Hypothalamus (tissue), 51 donors: Measurements from ENCODE around the gene TTLL12.

ENCODE experiments used
- DNase-seq, 51 donors: peaks; one replicate each; lab custom pipeline; 2025; lab: John Stamatoyannopoulos, UW

TTLL12 gene

DNA sequence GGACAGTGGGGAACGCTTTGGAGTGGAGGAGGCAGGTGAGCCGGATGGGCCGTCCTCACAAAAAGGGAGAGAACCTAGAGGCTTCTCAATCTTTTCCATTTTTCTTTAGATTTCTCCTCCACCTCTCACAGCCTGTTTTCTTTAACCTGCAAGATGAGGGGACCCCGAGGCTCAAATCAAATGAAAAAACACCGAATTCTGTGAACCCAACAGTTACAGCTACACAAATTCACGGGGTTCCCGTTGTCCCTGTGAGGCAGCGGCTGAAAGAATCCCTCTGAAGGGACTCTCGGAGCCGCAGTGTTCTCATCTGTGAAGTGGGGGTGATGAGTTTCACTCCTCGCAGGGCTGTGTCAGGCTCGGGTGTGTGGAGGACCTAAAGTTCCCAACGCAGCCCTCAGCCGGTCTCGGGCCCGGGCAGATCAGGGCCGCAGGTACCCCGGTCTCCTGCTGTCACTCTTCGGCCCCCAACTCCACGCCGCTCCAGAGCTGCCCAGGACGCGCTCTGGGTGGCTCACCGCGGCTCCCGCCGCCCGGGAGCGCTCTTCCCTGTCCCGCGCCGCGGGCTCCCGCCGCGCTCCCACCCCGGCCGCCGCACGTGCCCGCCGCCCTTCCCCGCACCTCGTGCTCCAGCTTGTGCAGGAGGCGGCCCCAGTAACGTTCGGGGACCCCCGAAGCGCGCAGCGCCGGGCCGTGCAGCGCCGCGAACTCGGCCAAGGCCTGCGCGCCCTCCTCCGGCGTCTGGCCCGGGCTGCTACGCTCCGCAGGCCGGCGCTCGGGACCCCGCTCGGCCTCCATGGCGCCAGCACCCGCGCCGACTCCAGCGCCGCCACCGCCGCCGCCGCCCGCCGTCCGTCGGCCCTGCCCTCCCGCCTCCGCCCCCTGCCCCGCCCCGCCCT is at the start of gene TTLL12:
TSS of gene TTLL12 (minus strand) at position 863 of the 899 bp plus-strand sequence. CDS start at position 798, 65 bp downstream.
- peak in 35 of 51 donors; percentile 5 to 68 (median 49) for DNase-seq

GRCh38 chr22:43235445-43236409 is 48.8 kb upstream of the TTLL12 start:
- DNase-seq = no peak

DNA sequence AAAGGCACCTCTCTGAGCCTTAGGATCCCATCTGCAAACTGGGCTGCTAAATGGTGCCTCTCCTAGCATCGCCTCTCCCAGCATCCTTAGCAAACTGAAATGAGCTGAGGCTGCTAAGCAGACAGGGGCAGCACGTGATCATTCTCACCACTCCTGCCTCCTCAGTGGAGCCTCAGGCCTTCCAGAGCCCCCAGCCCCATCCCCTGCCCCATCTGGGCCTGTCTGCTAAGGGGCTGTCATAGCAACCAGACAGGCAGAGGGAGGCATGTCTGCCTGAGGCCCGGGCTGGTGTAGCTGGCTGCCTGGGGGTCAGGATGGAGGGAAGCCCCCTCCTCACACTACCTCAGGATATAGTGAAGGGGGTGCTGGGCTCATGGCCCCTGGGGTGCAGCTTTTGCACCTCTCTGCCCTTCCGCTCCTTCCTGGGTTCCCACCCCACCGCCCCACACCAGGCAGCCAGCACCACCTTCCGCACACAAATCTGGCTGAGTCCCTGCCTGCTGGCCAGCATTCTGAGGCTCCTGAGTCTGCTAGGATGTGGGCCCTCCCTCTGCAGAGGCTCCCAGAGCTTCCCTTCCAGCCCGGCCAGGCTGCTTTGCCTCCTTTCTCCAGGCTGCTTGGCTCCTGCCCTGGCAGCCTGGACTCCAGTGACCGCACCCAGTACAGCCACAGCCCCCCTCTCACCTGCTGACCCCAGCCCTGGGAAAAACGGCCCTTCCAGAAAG is 47.5 kb upstream of the TTLL12 start:
- no peak for DNase-seq

GRCh38 chr22:43233529-43233928 is 46.6 kb upstream of the TTLL12 start:
- DNase-seq = no peak

GRCh38 chr22:43232445-43232844 is 45.5 kb upstream of the TTLL12 start:
- no peak for DNase-seq

DNA sequence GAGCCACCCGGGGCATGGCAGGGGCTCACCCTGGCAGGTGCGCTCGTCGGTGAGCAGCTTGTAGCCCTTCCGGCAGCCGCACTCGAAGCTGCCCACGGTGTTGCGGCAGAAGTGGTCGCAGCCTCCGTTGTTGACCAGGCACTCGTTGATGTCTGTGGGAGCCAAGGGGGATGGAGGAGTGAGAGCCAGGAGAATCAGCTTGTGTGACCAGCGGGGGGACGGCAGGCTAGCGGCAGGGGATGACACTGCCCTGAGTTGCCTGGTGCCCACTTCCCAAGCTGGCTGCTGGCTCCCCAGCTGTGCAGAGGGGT is 44.7 kb upstream of the TTLL12 start:
- DNase-seq = no peak

GRCh38 chr22:43230971-43231723 is 44.2 kb upstream of the TTLL12 start:
- DNase-seq = peak in 23 of 51 donors; percentile 2 to 50 (median 15)

- no peak for DNase-seq
Measured at GRCh38 chr22:43230571-43230970, 43.6 kb upstream of the TTLL12 start.

GRCh38 chr22:43228863-43229262 is 41.9 kb upstream of the TTLL12 start:
- no peak for DNase-seq

GRCh38 chr22:43228330-43228729 is 41.4 kb upstream of the TTLL12 start:
- peak in 2 of 51 donors; percentile 3 to 10 for DNase-seq

GRCh38 chr22:43227239-43227630 is 40.3 kb upstream of the TTLL12 start:
- no peak for DNase-seq

DNA sequence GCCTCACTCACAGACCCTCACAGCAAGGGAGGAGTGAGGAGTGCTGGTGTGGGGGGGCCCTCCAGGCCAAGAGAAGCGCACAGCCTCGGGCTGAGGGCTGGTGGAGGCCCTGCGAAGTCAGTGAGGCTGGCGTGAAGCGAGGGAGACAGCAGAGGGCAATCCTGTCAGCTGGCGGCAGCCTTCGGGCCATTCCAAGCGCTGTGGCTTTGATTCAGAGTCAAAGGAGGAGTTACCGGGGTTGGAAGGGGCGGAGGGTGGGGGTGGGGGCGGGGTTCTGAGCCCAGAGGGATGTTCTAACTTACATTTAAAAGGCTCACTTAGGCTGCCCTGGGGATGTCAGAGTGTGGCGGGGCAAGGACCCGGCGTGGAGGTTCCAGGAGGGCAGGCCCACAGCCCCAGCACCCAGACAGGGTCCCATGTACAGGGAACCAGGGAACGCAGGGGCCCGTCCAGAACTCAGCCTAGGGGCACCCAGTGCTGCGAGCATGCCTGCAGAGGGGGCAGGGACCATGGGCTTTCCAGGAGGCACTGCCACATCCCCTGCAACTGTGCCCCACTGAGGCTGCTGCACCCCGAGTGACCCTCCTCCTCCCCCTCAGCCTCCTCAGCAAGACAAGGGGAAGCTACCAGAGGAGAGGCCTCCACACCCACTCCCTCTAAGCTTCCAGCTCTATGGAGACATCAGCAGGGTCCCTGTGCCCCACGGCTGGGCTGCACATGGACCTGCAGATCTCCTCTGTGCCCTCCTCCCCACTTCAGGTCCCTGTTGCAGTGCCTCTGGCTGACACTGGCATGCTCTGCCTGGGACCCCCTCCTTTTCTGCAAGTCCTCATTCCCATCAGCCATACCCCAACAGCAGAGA is 39.7 kb upstream of the TTLL12 start:
- DNase-seq = no peak

GRCh38 chr22:43225609-43226008 is 38.7 kb upstream of the TTLL12 start:
- DNase-seq = no peak

GRCh38 chr22:43222987-43223386 is 36.1 kb upstream of the TTLL12 start:
- no peak for DNase-seq

DNA sequence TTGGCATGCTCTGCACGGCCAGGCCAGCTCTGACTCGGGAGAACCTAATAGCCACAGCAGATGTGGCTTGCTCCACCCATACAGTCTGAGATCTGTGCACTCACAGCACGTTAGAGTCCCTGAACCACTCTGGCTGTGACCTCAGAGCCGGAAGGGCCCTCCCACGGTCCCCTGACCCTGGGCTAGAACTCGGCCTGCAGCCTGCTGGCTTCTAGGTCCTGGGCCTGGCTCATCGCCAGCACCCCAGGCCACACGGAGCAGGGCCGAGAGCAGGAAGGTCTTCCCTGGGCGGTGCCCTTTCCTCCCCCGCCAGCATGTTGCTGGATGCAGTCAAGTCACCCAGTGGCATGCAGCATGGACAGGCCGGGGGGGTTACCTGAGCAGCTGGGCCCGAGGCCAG is 35.3 kb upstream of the TTLL12 start:
- no peak for DNase-seq

GRCh38 chr22:43220625-43221380 is 33.9 kb upstream of the TTLL12 start:
- no peak for DNase-seq

GRCh38 chr22:43218786-43219185 is 31.9 kb upstream of the TTLL12 start:
- no peak for DNase-seq

GRCh38 chr22:43217285-43218030 is 30.5 kb upstream of the TTLL12 start:
- no peak for DNase-seq
